ENCODE results near the gene SCN5A. TPM values are rescaled to one million over a fixed set of nuclear protein-coding genes. Genes with fewer than 3 reads are reported as not detected.

The SCN5A gene
- total RNA-seq, 1 experiment from 2014 or later: 13.6 TPM

DNA sequence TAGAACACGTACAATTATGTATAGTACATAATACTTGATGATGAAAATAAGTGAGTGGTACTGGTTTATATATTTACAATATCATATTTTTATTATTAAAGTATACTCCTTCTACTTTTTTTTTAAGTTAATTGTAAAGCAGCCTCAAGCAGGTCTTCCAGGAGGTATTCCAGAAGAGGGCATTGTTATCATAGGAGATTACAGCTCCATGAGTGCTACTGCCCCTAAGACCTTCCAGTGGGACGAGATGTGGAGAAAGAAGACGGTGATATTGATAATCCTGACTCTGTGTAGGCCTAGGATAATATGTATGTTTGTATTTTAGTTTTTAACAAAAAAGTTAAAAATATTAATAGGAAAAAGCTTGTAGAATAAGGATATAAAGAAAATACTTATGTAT is 40.3 kb upstream of the SCN5A start:
- Mint-ChIP-seq H3K9me3 (no peaks in the 10 kb centered on the region), H3K4me1 (no peaks in the 10 kb centered on the region), H3K27me3 (ENCODE audit: low read depth) (no peaks in the 10 kb centered on the region; the same call in 1 of the 2 replicates), H3K4me3 (no peak overlapping the region), H3K27ac (no peak overlapping the region), H3K36me3 (no peaks in the 10 kb centered on the region)
- DNase-seq (ENCODE audit: low spot score) (no peak), ATAC-seq (no peak)
- ChIA-PET CTCF (interaction anchor here (1.2 to 2.7 kb wide), 2 partner anchors 27 to 310 kb away, joined by 3 to 10 read pairs; no protein-coding TSS in a partner anchor), POLR2A (no interaction called here)
- TF ChIP-seq PRRX2 (CRISPR knock-in tag; IDR thresholded peaks at IDR 0.05) (no peak), ATF3 (CRISPR knock-in tag; conservative IDR thresholded peaks at IDR 0.05) (no peak), ZNF138 (CRISPR knock-in tag; conservative IDR thresholded peaks at IDR 0.05) (no peak), MXD4 (CRISPR knock-in tag; IDR thresholded peaks at IDR 0.05; ENCODE audit: borderline replicate concordance) (no peak), ZNF512 (CRISPR knock-in tag; IDR thresholded peaks at IDR 0.05; ENCODE audit: borderline replicate concordance) (no peak), TEAD1 (CRISPR knock-in tag; IDR thresholded peaks at IDR 0.05) (no peak), ZNF263 (CRISPR knock-in tag; IDR thresholded peaks at IDR 0.05; ENCODE audit: low read depth) (no peak), MYBL2 (CRISPR knock-in tag; IDR thresholded peaks at IDR 0.05) (no peak), RELA (CRISPR knock-in tag; IDR thresholded peaks at IDR 0.05; ENCODE audit: borderline replicate concordance) (no peak), CBFB (CRISPR knock-in tag; IDR thresholded peaks at IDR 0.05; ENCODE audit: low read depth) (no peak), ZNF121 (CRISPR knock-in tag; IDR thresholded peaks at IDR 0.05) (no peak), PREB (CRISPR knock-in tag; IDR thresholded peaks at IDR 0.05; ENCODE audit: borderline replicate concordance) (no peak), ATF1 (CRISPR knock-in tag; IDR thresholded peaks at IDR 0.05) (no peak), ZNF416 (CRISPR knock-in tag; IDR thresholded peaks at IDR 0.05) (no peak), SOX15 (CRISPR knock-in tag; IDR thresholded peaks at IDR 0.05) (no peak), FOXJ3 (CRISPR knock-in tag; IDR thresholded peaks at IDR 0.05; ENCODE audit: borderline replicate concordance) (no peak), NR3C1 (CRISPR knock-in tag; conservative IDR thresholded peaks at IDR 0.05; ENCODE audit: low read depth) (no peak), HMGA2 (CRISPR knock-in tag; IDR thresholded peaks at IDR 0.05) (no peak), ATF6 (CRISPR knock-in tag; IDR thresholded peaks at IDR 0.05) (no peak)
- TF ChIP-seq, protein P1, sequence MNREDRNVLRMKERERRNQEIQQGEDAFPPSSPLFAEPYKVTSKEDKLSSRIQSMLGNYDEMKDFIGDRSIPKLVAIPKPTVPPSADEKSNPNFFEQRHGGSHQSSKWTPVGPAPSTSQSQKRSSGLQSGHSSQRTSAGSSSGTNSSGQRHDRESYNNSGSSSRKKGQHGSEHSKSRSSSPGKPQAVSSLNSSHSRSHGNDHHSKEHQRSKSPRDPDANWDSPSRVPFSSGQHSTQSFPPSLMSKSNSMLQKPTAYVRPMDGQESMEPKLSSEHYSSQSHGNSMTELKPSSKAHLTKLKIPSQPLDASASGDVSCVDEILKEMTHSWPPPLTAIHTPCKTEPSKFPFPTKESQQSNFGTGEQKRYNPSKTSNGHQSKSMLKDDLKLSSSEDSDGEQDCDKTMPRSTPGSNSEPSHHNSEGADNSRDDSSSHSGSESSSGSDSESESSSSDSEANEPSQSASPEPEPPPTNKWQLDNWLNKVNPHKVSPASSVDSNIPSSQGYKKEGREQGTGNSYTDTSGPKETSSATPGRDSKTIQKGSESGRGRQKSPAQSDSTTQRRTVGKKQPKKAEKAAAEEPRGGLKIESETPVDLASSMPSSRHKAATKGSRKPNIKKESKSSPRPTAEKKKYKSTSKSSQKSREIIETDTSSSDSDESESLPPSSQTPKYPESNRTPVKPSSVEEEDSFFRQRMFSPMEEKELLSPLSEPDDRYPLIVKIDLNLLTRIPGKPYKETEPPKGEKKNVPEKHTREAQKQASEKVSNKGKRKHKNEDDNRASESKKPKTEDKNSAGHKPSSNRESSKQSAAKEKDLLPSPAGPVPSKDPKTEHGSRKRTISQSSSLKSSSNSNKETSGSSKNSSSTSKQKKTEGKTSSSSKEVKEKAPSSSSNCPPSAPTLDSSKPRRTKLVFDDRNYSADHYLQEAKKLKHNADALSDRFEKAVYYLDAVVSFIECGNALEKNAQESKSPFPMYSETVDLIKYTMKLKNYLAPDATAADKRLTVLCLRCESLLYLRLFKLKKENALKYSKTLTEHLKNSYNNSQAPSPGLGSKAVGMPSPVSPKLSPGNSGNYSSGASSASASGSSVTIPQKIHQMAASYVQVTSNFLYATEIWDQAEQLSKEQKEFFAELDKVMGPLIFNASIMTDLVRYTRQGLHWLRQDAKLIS (CRISPR knock-in tag; IDR thresholded peaks at IDR 0.05; ENCODE audit: borderline replicate concordance): no peak

Data from WTC11 (cell line).